ENCODE results near the gene RHOC.
A peak's percentile ranks its signal among the peaks of the same experiment; 100 is the strongest.

The RHOC gene

DNA sequence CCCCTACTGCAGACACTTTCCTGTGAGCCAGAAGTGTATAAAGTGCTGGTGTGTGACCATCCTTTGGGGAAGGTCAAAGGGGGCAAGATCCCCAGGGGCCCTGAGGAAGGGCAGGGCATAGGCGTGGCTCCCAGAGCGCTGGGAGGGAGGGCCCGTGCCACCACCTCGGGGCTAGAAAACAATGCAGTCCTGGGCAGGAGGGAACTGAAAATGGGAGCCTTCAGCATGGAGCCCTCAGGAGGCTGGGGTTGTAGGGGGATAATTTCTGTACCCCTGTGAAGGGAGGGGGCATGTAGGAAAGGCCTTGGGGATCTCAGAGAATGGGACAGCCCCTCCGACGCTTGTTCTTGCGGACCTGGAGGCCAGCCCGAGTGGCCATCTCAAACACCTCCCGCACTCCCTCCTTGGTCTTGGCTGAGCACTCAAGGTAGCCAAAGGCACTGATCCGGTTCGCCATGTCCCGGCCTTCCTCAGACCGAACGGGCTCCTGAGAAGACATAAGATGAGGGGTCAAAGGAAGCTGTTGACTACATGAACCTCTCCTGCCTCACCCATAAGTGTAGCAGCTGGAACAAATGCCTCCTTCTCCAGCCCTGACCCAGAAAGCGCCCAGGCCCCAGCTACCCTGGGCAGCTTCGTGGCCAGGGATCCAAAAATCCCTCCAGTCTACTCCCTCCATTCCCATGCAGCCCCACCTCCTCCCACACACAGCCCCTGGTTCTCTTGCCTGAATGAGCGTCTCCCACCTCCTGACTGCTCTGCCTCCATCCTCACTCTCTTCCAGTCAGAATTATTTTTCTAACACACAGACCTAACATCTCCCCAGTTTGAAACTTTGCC is 5.5 kb downstream of the RHOC start:
- no peak for DNase-seq (ENCODE audit: low read depth)

DNA sequence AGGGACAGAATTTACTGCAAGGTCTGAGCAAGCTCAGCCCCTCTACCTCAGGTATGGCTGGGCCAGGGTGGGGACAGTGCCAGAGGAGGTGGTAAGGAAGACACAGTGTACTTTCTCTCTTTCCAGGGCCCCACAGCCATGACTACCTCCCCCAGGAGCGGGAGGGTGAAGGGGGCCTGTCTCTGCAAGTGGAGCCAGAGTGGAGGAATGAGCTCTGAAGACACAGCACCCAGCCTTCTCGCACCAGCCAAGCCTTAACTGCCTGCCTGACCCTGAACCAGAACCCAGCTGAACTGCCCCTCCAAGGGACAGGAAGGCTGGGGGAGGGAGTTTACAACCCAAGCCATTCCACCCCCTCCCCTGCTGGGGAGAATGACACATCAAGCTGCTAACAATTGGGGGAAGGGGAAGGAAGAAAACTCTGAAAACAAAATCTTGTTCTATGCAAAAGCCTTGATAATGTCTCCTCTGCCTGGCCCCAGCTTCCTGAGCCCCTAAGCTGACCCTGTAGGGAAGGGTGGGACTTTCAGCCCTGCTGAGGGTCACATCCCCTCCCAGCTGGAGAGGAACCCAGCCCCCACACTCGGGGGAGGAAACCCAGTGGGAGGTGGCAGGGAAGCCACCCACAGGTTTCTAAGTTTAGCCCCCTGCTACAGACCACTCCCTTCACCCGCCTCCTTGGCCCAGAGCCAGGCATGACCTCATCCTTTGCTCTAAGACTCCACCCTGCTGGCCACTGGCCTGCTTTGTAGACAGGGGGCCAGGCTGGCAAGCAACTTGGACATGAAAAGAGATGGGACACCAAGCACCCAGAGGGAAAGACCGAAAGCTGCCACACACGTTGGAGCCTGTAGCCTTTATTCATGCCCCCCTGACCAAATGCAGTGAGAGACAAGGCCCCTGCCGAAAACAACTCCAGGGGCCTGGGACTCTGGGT is 6.4 kb downstream of the RHOC start:
- DNase-seq (ENCODE audit: low read depth) = peak; percentile 40

DNA sequence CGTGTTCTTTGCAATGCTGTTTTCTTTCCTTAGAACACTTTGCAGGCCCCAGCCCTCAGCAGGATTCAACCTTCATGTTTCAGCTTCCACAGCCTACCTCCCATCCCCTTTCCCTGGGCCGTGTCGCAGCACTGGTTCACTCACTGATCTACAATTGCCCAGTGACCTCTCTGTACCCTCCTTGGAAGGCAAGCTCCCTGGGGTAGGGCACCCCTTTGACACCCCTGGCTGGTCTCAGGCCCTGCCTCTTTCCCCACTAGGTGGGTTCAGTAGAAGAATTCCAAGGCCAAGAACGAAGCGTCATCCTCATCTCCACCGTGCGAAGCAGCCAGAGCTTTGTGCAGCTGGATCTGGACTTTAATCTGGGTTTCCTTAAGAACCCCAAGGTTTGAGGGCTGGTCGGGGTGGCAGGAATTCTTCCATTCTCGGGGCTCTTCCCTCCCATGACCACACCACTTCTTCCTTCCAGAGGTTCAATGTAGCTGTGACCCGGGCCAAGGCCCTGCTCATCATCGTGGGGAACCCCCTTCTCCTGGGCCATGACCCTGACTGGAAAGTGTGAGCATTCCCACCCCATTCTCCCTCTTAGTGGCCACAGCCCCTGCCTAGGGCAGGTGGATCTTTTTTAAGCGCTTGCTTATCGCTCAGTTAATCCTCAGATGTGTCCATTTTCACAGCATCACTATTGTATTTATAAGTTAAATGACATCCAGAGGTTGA is 7.3 kb downstream of the RHOC start:
- no peak for DNase-seq (ENCODE audit: low read depth)

DNA sequence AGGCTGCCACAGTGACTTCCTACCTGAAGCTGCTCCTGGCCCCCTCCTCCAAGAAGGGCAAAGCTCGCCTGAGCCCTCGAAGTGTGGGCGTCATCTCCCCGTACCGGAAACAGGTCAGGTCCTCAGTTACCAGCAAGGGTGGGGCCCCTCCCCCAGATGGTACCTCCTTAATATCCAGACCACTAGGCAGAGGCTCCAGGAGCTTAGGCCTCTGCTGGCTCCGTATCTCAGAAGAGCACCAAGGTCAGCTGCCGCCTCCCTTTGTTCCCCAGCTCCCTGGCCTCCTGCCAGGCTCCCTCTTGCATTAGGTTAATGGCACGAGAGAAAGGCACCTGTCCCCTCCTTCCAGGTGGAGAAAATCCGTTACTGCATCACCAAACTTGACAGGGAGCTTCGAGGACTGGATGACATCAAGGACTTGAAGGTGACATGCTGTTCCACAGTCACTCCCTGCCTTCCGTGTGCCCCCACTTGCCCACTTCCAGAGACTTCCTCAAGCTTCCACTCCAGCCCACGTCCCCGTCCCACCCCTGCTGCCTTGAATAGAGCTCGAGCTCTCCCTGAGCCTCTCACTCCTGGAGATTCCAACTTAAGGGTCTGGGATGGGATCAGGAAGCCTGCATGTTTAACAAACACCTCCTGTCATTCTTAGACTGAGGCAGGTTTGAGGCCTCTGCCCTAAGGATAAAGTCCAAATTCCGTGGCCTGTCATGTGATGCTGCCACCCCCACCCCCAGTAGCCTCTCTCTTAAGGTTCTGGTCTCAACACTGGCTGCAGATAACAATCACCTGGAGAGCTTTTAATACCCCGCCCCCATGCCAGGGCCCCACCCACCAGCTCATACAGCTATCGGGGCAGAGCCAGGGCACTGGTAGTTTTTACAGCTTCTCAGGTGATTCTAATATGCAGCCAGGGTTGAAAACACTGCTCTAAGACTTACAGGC is 8.3 kb downstream of the RHOC start:
- DNase-seq (ENCODE audit: low read depth) = no peak

DNA sequence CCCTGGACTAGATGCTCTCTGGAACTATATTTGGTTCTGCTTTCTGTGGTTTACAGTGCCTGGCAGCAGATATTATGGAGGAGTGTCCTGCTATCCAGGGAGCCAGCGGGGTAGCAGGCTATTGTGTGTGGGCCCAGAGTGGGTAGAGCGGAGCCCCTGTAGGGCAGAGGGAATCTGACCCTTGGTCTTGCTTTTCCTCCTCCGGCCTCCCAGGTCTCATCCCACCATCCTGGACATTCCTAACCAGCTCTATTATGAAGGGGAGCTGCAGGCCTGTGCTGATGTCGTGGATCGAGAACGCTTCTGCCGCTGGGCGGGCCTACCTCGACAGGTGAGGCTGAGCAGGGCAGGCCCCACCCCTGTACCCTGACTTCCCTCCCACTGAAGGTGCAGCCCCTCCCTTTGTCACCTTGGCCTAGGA is 9.1 kb downstream of the RHOC start:
- DNase-seq (ENCODE audit: low read depth) = no peak

DNA sequence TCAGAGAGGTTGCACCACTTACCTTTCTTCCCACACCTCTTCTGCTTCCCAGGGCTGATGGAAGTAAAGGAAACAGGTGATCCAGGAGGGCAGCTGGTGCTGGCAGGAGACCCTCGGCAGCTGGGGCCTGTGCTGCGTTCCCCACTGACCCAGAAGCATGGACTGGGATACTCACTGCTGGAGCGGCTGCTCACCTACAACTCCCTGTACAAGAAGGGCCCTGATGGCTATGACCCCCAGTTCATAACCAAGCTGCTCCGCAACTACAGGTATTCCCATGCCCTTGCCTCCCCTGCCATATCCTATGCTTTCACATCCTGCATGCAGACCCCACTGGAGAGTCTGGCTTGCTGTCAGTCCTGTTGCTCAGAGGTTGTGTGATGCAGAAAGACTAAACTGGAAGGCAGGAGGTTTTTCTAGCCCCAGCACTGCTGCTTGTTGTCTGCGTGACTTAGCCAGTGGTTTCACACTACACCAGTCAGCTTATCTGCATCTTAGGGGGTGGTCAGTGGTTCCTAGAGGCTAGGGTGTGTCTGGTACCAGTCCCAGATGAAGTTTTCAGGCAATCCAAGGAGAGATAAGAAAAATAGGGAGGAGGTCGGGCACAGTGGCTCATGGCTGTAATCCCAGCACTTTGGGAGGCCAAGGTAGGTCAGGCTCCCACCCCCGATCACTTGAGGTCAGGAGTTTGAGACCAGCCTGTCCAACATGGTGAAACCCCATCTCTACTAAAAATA is 10.2 kb downstream of the RHOC start:
- DNase-seq (ENCODE audit: low read depth) = no peak

DNA sequence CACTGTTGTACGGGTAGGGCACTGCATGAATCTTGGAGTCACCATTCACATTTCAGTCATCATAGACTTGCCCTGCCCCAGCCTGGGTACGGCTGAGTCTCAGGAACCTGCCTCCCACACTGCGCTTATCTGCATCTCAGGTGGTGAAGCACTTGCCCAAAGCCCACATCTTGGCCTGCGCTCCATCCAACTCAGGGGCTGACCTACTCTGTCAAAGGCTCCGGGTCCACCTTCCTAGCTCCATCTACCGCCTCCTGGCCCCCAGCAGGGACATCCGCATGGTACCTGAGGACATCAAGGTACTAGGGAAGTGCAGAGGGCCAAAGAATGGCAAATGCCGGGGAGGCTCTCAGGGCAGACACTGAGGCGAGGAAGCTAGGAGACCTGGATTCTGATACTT is 11.7 kb downstream of the RHOC start:
- DNase-seq (ENCODE audit: low read depth) = no peak

DNA sequence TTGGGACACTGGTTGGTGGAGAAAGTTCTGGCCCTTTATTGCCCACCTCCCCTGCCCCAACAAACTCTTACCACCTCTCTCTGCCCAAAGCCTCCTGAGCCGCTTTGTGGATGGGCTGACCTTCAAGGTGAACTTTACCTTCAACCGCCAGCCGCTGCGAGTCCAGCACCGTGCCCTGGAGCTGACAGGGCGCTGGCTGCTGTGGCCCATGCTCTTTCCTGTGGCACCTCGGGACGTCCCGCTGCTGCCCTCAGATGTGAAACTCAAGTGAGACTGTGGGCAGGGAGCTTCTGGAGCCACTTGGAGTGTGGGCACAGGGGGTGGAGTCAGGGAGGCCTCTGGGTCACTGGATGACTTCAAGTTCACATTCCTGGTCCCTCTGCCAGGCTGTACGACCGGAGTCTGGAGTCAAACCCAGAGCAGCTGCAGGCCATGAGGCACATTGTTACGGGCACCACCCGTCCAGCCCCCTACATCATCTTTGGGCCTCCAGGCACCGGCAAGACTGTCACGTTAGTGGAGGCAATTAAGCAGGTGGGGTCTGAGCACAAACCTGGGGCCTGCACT is 12.5 kb downstream of the RHOC start:
- no peak for DNase-seq (ENCODE audit: low read depth)

DNA sequence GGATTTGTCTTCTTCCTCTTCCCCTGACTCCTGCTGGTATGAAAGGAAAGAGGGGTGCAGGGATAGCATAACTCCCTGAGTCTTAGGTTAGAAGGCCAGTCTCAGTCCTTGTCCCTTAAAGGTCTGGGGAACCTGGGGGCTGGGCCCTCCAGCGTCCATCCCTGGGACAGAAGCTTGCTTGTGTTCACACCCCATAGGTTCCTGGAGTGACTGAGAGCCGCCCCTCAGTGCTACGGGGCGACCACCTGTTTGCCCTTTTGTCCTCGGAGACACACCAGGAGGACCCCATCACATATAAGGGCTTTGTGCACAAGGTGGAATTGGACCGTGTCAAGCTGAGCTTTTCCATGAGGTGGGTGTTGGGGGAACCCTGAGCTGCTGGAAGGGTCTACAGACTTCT is 13.1 kb downstream of the RHOC start:
- DNase-seq (ENCODE audit: low read depth) = no peak

DNA sequence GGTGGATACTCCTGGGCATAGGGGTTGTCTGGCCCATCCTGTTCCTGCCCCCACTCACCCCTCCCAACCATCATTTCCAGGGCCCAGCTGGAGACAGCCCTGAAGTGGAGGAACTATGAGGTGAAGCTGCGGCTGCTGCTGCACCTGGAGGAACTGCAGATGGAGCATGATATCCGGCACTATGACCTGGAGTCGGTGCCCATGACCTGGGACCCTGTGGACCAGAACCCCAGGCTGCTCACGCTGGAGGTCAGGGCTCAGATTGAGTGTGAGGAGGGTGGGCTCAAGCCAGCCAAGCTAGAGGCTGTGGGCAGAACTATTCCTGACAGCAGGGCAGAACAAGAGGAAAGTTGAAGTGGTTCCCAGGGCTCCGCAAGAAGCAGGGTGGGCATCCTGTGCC is 14.2 kb downstream of the RHOC start:
- DNase-seq (ENCODE audit: low read depth) = no peak

DNA sequence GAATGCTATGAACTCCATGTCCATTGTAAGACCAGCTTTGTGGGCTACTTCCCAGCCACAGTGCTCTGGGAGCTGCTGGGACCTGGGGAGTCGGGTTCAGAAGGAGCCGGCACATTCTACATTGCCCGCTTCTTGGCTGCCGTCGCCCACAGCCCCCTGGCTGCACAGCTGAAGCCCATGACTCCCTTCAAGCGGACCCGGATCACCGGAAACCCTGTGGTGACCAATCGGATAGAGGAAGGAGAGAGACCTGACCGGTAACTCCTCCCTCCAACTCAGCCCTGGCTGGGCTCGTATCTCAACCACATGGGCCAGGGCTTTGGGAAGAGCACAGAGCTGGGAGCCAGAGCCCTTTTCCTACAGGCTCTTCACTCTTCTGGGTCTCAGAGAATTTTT is 17.1 kb downstream of the RHOC start:
- DNase-seq (ENCODE audit: low read depth) = no peak

DNA sequence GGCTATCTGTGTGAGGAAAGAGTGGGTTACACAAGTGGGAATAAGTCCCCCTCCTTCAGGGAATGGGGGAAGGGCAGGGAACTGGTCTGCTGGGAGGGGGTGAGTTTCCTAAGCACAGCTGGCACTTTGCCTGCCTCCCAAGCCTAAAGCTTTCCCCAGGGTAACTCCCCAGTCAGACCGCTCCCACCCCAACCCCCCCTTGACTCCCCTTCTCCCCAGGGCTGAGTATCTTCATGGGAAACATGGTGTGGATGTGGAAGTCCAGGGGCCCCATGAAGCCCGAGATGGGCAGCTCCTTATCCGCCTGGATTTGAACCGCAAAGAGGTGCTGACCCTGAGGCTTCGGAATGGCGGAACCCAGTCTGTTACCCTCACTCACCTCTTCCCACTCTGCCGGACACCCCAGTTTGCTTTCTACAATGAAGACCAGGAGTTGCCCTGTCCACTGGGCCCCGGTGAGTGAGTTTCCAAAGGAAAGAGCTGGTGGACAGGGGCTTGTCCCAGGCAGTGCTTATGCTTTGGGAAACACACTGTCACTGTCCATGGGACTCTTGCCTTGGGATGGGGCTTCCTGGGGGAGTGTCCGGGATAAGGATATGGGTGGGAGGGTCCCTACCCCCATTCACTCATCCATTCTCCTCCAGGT is 17.6 kb downstream of the RHOC start:
- no peak for DNase-seq (ENCODE audit: low read depth)

DNA sequence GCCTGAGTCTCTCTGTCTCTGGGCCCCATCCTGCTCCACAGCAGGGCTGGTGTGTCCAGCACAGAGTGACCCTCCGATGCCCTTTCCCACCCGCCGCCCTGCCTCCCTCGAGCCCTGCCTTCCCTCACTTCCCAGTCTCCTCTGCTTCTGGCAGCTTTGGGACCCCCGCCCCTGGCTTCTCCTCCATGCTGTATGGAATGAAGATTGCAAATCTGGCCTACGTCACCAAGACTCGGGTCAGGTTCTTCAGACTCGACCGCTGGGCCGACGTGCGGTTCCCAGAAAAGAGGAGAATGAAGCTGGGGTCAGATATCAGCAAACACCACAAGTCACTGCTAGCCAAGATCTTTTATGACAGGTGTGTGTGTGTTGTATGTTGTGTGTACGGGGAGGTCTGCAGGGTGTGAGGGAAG is 18.1 kb downstream of the RHOC start:
- DNase-seq (ENCODE audit: low read depth) = no peak

DNA sequence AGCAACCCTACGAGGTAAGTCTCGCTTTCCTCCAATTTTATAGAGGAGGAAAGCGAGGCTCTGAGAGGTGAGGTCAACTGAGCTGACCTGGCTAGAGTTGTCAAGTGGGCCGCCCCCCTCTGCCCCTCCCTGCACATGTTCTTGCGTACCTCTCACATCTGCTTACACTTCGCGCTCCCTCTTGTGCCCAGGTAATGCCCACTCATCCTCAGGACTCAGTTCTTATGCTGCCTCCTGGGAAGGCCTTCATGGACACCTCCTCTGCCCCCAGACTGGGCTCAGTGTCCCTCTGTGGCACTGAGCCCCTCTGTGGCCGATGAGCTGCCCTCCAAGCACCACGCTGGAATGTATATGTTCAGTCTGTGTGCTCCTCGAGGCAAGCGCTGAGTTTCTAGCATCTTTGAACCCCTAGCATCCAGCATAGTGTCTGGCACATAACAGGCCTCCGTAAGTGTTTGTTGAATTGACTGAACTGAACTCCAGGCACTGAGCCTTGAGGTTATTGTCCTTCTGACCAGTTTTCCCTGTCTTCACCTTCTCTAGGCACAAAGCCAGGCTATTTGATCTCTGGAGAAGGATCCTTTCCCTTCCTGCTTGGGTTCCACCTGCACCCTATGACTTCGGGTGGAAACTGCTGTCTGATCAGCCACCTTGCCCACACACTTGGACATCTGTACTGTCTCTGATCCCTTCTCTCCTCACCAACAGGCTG is 19.0 kb downstream of the RHOC start:
- DNase-seq (ENCODE audit: low read depth) = no peak

DNA sequence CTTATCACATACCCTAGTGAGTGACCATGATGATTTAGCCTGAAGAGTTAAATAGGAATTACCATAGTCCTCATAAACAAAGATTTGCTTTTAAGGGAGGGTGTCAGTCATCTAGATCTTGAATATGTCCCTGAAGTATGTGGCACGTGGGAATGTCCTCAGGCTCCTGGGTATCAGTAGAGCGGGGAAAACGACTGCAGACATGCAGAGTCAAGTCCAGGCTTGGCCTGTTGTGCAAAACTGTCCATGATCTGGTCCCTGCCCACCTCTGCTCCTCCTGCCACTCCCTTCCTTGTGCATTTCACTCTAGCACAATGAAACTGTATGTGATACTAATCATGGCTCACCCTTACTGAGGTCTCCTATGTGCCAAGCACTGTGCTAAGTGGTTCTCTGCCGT is 19.6 kb downstream of the RHOC start:
- DNase-seq (ENCODE audit: low read depth) = no peak

DNA sequence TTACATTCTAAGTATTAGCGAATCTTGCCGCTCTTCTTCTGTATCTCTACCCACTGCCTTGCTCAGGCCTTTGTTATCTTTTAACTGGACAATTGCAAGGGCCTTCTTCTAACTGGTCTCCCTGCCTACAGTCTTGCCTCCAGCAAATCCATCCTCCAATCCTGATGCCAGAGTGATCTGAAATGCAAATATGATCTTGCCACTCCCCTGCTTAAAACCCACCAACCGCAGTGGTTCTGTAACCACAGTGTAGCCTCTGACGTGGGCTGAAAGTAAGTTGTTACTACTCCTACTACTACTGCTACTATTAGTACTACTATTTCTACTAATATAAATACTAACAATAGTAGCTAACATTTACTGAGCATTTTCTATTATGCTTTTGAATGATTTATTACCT is 20.1 kb downstream of the RHOC start:
- DNase-seq (ENCODE audit: low read depth) = no peak

DNA sequence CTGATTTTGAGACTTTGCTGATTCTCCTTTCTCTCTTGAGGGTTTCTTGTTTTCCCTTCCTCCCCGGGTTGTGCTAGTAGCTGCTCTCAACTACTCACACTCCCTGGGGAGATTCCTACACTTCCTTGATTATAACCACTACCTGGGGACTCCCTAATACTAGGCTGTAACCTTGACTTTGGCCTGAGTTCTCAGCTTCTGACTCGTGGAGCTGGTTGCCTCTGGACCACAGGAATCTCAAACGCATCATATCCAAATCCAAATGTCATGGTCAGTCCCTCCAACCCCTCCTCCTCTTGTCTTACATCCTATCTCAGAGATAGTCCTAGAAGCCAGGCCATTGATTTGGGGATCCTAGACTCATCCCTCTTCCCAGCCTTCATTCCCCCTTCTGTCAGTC is 20.5 kb downstream of the RHOC start:
- no peak for DNase-seq (ENCODE audit: low read depth)

DNA sequence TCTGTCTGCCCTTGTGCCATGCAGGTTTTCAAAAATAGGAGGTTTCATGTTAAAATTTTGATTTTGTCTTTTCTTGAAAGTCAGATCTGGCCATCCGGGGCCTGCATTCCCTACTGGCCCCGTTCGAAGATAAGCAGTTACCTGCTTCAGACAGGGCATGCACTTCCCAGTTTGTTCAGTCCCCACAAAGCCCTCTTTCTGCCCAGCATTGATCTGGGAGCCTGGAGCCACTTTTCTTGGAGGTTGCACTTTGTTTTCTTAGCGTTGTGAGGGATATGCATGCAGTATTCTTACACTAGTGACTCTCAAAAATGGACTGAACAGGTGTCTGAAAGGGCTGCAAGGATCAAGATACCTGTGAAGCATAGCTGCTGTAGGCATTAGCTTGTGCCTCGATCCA is 21.0 kb downstream of the RHOC start:
- DNase-seq (ENCODE audit: low read depth) = no peak

DNA sequence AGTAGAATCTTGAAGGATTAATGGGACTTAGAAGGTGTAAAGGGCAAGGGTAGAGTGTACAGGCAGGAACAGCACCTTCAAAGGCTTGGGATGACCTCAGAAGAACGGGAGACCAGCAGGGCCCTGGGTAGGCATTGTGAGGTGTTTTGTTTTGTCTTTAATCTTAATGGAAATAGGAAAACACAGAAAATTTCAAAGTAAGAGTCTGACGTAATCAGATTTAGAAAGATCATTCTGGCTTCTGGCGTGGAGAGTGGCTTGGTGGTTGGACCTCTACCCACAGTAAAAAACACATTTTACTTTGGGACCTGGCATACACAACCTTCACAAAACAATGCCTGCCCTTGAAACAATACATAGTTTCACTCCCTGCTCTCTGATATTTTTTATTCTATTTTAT is 28.3 kb downstream of the RHOC start:
- DNase-seq (ENCODE audit: low read depth) = no peak

Data from stimulated activated CD8-positive, alpha-beta memory T cell treated with anti-CD3 and anti-CD28 coated beads, Interleukin-15, amount 100 ng/mL, for 1 hour (primary cell).